Heart left ventricle (tissue), 13 donors: ENCODE results near the gene MAD2L1.

Source experiments
- POLR2A ChIP-seq, 2 donors: fragments of 450-650 bp; IDR thresholded peaks; one replicate each; pipeline ENCODE4 v1.6.1; 2017; ENCODE audit warnings: antibody characterized with exemption in 2 of 2, mild to moderate bottlenecking in 2 of 2, moderate library complexity in 2 of 2
- TF ChIP-seq, protein P1 (sequence below), 12 donors: fragments of 200-600 bp; sonication (generic) in 4 of 12; IDR thresholded peaks; one replicate each; pipeline versions ENCODE4 v1.5.0 to v1.8.0; 2018 to 2022; ENCODE audit warnings: antibody characterized with exemption in 12 of 12, mild to moderate bottlenecking in 5 of 12
- donor health status: ischemic (EF 13 %, LVEDD 7.1; RV severe dilation, severe dysfunction).
- donor health status: DM: no; HTN: yes; CAD: no.
- donor health status: DM: no; HTN: no; CAD: no.
- donor health status: ischemic (EF 25% LVEDD 6.9; RV normal size, moderate dysfunction).
- donor health status: ischemic (EF 25% LVEDD 5.7; RV mildly dilated, moderate dysfunction).
- donor health status: ischemic (EF 35%, LVEDD 5.7; RV mildly dilated, moderate dysfunction).
- donor health status: nonischemic (EF 11% LVEDD 7.7; RV severe dilation, severe dysfunction).
- donor health status: DM: yes; HTN: yes; CAD: no.
- donor health status: PGD.
- donor health status: ischemic (EF 29% LVEDD 5.4; RV normal size, mild dysfunction).
- donor health status: nonischemic (EF 23%, LVEDD 6.1; RV moderate dilation, normal function).

DNA sequence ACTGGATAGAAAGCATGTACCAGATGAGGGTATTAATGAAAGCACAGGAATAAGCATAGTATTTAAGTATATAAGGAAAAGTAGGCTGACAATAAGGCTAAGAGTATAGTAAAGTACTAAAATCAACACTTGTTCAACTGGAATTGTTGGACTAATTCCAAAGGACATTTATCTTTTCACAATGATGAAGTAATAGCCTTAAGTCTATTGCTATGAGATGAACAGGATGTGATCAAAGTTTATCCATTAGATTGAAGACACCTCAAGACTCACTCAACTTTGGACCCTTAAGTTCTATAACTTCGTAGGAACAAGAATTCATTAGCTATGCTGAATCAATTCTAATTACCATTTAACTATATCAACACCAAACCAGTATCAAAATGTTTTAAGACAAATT is 7.6 kb downstream of the MAD2L1 start:
- TF ChIP-seq, protein P1, sequence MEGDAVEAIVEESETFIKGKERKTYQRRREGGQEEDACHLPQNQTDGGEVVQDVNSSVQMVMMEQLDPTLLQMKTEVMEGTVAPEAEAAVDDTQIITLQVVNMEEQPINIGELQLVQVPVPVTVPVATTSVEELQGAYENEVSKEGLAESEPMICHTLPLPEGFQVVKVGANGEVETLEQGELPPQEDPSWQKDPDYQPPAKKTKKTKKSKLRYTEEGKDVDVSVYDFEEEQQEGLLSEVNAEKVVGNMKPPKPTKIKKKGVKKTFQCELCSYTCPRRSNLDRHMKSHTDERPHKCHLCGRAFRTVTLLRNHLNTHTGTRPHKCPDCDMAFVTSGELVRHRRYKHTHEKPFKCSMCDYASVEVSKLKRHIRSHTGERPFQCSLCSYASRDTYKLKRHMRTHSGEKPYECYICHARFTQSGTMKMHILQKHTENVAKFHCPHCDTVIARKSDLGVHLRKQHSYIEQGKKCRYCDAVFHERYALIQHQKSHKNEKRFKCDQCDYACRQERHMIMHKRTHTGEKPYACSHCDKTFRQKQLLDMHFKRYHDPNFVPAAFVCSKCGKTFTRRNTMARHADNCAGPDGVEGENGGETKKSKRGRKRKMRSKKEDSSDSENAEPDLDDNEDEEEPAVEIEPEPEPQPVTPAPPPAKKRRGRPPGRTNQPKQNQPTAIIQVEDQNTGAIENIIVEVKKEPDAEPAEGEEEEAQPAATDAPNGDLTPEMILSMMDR (IDR thresholded peaks at IDR 0.05), result no peak
- no peak for TF ChIP-seq POLR2A (IDR thresholded peaks at IDR 0.05)
